Measurements from ENCODE around the gene ITGA2.

ITGA2 gene

DNA sequence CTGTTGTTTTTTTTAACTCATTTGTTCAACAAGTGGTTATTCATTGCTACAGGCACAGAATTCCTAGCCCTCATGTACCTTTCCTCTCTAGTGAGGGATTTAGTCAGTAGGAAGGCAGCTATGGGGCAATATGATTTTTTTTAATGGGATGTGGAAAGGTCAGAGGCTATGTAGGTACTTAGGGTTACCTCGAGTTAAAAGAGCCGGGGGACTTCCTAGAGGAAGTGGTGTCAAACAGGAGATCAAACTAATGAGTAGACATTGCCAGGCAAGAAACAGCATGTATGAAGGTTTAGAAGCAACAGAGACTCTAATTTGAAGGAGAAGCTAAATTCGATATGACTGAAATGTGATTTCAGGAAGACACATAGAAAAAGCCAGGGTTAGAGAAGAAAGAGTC is 50.7 kb downstream of the ITGA2 start:
- in situ Hi-C loops (cut with HindIII; ENCODE audit: low pct_ligation_motif_present, low pct_unique_long_range_greater_than_20kb, low sequenced_read_pairs) = no loop called here
- no peak for DNase-seq

DNA sequence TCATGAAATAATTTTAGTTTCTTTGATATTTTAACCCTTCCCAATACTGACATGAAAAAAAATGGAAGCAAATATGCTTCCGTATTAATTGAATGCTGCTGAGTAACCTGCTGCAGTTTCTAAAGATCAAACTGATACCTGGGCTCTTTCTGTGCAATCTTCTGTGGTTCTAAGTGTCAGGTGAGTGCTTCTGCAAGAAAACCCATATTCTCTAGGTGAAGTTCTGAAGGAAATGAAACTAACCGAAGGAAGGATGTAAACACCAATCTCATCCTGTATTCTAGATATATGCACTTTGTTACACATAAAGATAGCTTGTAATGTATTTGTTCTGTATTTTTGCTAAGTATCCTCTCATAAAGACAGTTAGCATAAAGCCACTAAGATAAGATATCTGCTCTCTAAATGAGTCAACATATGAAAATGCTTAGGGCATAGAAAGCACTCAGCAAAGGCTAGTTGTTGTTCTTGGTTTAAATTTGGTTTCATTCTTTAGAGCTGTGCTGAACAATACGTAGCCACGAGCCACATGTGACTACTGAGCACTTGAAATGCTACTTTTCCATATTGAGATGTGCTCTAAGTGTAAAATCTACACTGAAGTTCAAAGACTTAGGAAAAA is 52.0 kb downstream of the ITGA2 start:
- in situ Hi-C loops (cut with HindIII; ENCODE audit: low pct_ligation_motif_present, low pct_unique_long_range_greater_than_20kb, low sequenced_read_pairs) = no loop called here
- no peak for DNase-seq

DNA sequence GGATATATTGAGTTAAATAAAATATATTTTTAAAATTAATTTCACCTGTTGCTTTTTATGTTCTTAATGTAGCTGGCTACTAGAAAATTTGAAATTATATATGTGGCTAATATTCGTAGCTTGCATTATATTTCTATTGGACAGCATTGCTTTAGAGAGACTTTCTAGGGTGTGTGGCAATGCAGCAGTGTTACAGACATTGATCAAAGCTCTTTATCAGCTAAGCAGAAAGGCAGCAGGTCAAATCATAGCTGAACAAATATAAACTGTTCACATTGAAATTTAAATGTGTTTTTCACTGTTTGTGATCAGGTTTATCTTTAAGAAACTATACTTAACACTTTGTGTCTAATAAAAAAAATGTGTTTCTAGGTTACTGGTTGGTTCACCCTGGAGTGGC is 52.6 kb downstream of the ITGA2 start:
- in situ Hi-C loops (cut with HindIII; ENCODE audit: low pct_ligation_motif_present, low pct_unique_long_range_greater_than_20kb, low sequenced_read_pairs) = no loop called here
- no peak for DNase-seq

DNA sequence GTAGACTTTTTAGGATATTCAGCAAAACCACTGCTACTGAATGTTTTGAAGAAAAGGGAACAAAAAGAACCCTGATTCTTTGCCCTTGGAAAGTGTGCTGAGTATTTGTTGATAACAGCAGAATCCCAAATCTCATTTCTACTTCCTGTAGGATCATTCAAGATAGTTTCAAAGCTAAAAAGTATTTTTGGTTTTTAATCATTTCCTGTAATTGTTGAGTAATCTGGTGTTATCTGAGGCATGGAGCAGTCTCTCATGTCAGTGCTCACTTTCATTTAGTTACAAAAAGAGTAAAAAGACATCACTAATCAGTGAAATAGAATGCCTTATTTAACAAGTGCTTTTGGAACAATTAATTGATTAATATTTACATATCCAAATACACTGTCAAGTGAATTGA is 56.1 kb downstream of the ITGA2 start:
- DNase-seq = no peak
- in situ Hi-C loops (cut with HindIII; ENCODE audit: low pct_ligation_motif_present, low pct_unique_long_range_greater_than_20kb, low sequenced_read_pairs) = no loop called here

DNA sequence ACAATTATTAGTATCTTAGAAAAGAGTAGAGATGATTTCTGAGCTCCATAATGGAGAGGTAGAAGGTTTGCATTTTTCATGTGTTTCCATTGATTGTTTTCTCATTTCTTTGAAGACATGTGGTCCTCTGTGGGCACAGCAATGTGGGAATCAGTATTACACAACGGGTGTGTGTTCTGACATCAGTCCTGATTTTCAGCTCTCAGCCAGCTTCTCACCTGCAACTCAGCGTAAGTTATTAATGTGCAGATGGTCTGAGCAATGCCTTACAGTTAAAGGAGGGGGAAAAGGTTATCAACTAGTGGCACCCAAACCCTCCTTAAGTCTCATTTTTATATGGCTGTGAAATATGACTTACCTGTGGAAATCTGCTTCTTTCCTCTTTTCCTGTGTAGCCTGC is 59.1 kb downstream of the ITGA2 start:
- in situ Hi-C loops (cut with HindIII; ENCODE audit: low pct_ligation_motif_present, low pct_unique_long_range_greater_than_20kb, low sequenced_read_pairs) = no loop called here
- DNase-seq = no peak

DNA sequence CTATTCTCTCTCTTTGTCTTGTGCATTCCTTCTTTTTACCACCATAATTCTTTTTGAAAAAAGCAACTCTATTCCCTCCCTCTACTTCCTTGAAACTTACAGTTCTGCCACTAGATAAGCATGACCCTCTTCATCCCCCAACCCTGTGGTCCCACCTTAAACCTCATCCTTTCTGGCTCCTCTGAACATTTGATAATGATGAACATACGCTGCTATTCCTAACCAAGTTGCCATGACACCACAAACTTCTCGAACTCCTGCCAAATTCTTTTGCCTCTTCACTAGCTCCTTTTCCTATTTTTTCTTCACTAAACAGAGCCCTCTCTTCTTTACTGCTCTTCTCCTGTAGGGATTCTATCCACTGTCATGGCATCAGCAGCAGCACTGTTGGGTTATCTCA is 63.3 kb downstream of the ITGA2 start:
- in situ Hi-C loops (cut with HindIII; ENCODE audit: low pct_ligation_motif_present, low pct_unique_long_range_greater_than_20kb, low sequenced_read_pairs) = no loop called here
- DNase-seq = no peak

DNA sequence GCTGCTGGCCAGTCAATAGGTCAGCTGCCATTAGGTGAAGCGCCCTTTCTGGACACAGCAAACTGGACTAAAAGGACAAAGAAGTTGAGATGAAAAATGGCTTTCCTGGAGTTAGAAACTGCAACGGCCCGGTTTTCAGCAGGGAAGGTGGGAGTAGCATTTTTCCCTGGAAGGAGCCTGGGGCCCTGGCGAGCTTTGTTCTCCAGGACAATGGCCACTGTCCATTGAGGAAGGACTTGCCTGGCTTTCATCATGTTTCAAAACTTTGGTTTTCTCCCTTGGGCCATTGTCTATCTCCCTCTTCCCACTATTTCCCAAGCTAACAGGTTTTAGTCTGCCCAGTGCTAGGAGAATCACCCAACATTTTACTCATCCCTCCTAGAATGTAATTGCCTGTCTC is 64.2 kb downstream of the ITGA2 start:
- no peak for DNase-seq
- in situ Hi-C loops (cut with HindIII; ENCODE audit: low pct_ligation_motif_present, low pct_unique_long_range_greater_than_20kb, low sequenced_read_pairs) = no loop called here

DNA sequence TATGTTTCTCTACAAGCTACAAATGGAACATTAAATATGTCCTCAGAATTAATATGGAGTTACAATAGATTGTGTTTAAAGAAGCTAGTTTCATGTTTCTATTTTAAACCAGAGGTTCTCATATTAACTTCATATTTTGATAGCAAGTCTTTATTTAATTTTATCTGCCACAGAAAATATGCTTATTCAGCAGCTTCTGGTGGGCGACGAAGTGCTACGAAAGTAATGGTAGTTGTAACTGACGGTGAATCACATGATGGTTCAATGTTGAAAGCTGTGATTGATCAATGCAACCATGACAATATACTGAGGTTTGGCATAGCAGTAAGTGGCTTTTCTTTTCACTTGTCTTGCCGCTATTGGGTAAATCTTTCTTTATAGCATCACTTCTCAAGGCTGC is 66.2 kb downstream of the ITGA2 start:
- DNase-seq = no peak
- in situ Hi-C loops (cut with HindIII; ENCODE audit: low pct_ligation_motif_present, low pct_unique_long_range_greater_than_20kb, low sequenced_read_pairs) = no loop called here

DNA sequence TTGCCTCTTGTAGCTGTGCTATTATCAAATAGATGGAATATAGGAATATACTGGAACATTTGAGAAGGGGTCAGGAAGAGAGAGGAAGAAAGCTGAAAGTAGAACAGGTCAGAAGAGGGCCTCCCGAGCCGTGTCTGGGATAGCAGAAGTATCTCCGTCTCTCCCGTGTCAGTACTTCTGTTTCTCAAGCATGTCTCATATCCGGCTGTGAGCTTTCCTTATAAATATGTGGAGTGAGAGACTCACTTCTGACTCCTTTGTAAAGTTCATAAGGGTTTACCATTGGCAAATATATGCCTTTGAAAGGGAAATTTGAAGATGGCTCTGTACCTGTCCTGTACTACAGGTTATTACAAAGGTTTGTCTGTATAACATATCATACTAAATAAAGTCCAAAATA is 70.1 kb downstream of the ITGA2 start:
- no peak for DNase-seq
- in situ Hi-C loops (cut with HindIII; ENCODE audit: low pct_ligation_motif_present, low pct_unique_long_range_greater_than_20kb, low sequenced_read_pairs) = no loop called here

DNA sequence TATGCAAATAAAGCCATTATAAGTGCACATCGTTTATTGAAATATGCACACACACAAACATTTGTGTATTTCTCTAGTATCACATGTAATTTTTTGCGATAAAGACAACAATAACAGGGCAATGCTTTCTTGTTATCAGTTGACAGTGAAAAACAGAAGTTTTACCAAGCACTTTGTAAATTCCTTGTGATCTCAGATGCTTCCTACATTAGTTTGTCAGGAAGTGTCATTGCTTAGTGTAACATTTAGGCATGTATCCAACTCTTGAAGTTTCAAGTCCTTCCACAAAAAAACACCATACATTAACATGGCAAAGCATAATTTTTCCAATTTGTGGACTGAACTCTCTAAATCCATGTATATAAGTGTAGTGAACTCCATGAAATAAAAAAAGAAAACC is 74.0 kb downstream of the ITGA2 start:
- DNase-seq = no peak
- in situ Hi-C loops (cut with HindIII; ENCODE audit: low pct_ligation_motif_present, low pct_unique_long_range_greater_than_20kb, low sequenced_read_pairs) = no loop called here

DNA sequence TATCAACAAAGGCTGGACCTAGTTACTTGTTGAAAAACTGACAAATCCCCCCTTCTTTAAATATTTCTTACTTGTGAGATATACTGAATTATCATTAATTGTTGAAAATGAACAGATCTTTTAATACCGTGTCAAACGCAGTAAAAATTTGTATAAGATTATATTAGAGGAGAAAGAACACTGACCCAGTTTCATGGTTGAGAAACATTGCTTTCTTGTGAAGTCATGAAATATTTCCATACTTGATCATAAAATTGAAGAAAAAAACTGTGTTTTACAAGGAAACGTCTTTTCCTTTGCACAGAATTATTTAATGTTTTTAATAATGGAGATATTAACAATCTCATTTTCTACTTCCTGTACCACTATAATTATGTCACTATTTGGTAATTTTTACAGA is 74.6 kb downstream of the ITGA2 start:
- in situ Hi-C loops (cut with HindIII; ENCODE audit: low pct_ligation_motif_present, low pct_unique_long_range_greater_than_20kb, low sequenced_read_pairs) = no loop called here
- no peak for DNase-seq

DNA sequence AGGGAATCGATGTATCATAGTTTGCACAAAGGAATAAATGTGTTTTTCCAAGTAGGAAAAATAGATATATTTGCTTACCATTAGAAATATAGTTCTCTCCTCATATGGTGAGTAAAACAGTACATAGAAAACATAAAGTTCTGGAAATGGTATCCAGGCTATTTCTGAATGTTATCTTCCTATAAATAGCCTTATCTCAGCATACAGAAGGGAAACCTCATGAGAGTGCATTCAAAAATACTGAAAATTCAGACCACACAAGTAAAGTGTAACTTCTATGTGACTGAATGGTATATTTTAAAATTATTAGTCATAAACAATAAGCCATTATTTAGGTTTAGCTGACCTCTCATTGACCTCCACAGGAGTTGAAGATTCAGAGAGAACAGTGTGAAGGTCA is 76.9 kb downstream of the ITGA2 start:
- DNase-seq = no peak
- in situ Hi-C loops (cut with HindIII; ENCODE audit: low pct_ligation_motif_present, low pct_unique_long_range_greater_than_20kb, low sequenced_read_pairs) = no loop called here

DNA sequence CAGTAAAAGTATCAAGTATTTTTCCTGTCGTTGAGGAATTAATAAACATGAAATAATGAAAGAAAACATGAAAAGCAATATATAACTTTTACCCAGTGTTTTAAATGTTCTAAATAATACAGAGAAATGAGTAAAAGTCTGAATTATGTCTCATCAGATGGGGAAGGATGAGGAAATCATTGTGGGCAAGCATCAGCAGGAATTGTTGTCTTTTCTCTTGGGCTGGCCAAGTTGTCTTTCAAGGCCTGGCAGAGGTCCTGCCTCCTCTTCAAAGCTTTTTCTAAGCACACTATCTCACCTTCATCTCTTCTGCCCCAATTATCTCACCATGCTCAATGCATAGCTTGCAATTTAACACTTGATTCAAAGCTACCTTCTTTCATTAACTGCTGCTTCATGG is 78.5 kb downstream of the ITGA2 start:
- no peak for DNase-seq
- in situ Hi-C loops (cut with HindIII; ENCODE audit: low pct_ligation_motif_present, low pct_unique_long_range_greater_than_20kb, low sequenced_read_pairs) = no loop called here

DNA sequence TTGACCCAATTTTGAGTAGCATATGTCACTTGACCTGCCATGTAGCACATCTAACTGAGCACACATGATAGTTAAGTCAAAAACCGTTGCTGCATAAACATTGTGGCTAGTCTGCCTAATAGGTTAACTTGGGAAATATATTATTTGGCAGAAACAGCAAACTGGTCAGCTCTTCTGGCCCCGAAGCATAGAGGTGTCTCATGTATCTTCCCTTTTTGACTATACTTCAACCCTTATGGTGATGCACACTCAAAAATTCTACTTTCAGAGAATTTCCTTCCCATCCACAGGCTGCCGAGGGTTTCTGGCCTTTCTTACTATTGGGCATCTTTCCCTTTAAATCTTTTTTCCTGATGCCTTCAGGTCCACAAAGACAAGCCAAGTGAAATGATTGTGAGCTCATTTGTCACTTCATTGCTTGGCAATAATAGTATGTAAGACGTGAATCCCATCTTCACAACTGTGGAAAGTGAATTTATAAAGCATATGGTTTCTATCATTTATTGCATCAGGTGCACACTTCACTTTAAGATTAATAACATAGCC is 79.2 kb downstream of the ITGA2 start:
- in situ Hi-C loops (cut with HindIII; ENCODE audit: low pct_ligation_motif_present, low pct_unique_long_range_greater_than_20kb, low sequenced_read_pairs) = no loop called here
- no peak for DNase-seq

DNA sequence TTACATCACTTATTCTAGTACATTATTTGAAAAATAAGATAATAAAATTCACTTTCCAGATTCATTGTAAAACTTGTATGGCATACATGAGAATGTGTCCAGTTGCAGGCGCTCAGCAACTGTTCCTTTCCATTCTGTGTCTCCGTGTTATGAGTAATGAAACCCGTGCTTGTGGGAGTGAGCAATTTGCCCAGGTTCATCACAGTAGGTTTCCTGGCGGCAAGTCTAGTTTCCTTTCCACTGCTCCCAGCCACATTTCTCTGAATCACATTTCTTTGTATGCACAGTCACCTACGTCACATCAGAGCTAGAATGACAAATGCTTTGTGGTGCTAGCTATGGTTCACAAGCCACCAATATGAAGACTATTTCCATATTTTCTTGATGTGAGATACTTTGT is 80.5 kb downstream of the ITGA2 start:
- DNase-seq = peak; percentile 85
- in situ Hi-C loops (cut with HindIII; ENCODE audit: low pct_ligation_motif_present, low pct_unique_long_range_greater_than_20kb, low sequenced_read_pairs) = no loop called here

DNA sequence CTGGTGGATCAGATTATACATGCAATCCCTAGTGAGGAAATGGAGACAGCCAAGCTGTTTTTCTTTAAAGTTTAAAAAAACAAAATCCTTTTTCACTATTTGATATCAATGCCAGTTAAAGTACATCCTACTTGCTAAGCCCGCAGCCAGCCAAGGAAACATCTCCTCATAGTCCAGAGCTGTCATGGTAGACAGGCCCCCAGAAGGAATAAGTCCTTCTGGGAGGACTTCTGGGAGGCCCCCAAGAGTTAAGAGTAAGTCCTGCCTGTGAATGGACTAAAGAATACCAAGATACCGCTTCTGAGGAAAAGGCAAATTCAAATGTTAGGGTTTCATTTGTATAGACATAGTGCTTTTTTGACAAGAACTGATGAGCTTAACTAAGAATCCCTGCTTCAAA is 82.1 kb downstream of the ITGA2 start:
- no peak for DNase-seq
- in situ Hi-C loops (cut with HindIII; ENCODE audit: low pct_ligation_motif_present, low pct_unique_long_range_greater_than_20kb, low sequenced_read_pairs) = no loop called here

DNA sequence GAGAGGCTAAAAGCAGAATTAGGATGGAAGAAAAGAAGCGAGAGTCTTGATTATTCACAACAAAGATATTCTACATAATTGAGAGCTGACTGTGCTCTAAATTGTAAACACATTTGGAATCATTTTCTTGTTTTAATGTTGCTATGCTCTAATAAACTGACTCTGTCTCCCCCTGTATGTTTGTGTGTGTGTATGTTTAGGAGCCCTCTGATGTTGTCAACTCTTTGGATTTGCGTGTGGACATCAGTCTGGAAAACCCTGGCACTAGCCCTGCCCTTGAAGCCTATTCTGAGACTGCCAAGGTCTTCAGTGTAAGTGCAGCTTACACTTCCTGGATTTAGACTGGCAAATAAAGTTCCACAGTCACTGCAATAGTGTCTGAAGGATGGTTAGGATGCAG is 82.6 kb downstream of the ITGA2 start:
- DNase-seq = no peak
- in situ Hi-C loops (cut with HindIII; ENCODE audit: low pct_ligation_motif_present, low pct_unique_long_range_greater_than_20kb, low sequenced_read_pairs) = no loop called here

DNA sequence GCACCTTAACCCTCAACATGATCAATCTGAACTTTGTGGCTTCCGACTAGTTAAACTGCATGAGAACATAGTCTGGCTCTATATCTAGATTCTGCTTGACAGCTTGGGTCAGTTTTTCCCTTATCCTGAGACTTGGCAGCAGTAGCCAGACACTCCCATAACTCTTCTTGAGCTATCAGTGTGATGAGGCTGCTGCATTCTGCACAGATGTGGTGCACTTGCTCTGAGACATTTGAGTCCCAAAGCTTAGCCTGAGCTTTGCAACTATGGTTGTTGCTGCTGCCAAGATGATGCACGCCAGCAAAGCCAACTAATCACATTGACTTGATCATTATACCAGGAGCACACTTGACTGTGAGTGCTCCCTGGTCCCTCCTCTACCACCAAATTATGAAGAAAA is 84.2 kb downstream of the ITGA2 start:
- in situ Hi-C loops (cut with HindIII; ENCODE audit: low pct_ligation_motif_present, low pct_unique_long_range_greater_than_20kb, low sequenced_read_pairs) = no loop called here

DNA sequence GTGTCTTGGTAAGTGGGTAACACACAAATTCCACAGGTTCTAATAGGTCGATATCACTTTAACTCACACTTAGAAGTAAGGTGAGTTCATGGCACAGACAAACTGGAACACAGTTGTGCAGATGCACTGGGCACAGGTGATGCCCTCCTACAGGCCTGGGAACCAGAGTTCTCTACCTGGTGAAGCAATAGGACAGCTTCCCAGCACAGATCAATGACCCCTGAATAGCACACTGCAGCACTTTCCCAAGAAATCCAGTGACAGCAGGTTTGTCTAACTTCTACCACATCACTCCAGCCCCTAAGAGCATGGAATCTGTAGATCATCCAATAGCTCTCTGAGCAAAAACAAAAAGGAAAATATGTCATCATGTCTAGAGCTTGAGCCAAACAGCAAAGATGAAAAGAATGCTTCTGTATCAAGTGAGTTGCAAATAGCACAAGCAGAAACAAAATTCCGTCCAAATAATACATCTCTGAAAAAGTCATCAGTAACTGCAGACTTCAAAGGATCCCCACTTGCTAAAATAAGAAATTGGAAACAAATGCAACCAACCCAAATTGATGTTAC is 86.9 kb downstream of the ITGA2 start:
- in situ Hi-C loops (cut with HindIII; ENCODE audit: low pct_ligation_motif_present, low pct_unique_long_range_greater_than_20kb, low sequenced_read_pairs) = no loop called here
- DNase-seq = no peak

More for the DNA sequence above, 84.2 kb downstream of the ITGA2 start:
- DNase-seq = no peak

DNA sequence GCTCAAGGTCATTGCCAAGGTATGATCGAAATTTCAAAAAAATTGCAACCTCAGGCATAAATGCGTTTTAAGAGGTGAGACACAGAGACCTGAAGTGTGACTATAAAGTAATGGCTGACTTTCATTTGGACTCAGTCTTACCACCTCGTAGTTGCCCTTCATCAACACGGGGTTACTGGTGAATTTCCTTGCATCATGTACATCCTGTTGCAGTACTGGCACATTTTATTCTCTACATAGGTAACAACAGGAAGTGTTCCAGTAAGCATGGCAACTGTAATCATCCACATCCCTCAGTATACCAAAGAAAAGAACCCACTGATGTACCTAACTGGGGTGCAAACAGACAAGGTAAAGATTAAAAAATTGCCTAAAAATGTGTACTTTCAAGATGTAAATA is 91.1 kb downstream of the ITGA2 start:
- in situ Hi-C loops (cut with HindIII; ENCODE audit: low pct_ligation_motif_present, low pct_unique_long_range_greater_than_20kb, low sequenced_read_pairs) = no loop called here
- DNase-seq = no peak

DNA sequence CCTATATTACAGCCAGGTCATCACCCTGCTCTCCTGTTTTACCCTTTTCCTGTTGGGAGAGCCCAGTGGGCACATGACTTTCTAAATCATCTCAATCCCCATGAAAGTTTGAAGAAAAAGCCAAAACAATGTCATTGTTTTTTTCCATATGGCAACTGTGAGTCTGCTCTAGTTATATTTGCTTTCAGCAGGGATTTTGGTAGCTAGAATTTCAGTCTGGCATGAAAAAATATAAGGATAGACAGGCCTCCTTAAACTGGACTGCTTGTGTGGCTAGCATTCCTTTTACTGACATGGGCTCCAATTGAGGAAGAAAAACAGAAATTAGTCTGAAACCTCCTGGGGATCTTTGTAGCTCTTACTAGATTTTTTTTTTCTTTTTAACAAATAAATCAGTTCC is 94.8 kb downstream of the ITGA2 start:
- in situ Hi-C loops (cut with HindIII; ENCODE audit: low pct_ligation_motif_present, low pct_unique_long_range_greater_than_20kb, low sequenced_read_pairs) = no loop called here
- no peak for DNase-seq

Data from ACHN (cell line).